GM21576 (cell line): Measurements from ENCODE around the gene GLOD5.
"Not testable (repeated sequence)": the region's sequence is repeated elsewhere in the genome, so short reads cannot be mapped to it uniquely, and the experiment has no call there.

Experiments
- ATAC-seq: cut with Tn5 transposase; IDR thresholded peaks from one replicate; pipeline ENCODE4 v1.9.1; 2021; ENCODE audit warnings: mild to moderate bottlenecking, moderate library complexity; ENCODE audit not compliant: unreplicated experiment

Gene GLOD5

GRCh38 chrX:48792219-48792618, 30.7 kb downstream of the GLOD5 start:
- no peak for ATAC-seq

DNA sequence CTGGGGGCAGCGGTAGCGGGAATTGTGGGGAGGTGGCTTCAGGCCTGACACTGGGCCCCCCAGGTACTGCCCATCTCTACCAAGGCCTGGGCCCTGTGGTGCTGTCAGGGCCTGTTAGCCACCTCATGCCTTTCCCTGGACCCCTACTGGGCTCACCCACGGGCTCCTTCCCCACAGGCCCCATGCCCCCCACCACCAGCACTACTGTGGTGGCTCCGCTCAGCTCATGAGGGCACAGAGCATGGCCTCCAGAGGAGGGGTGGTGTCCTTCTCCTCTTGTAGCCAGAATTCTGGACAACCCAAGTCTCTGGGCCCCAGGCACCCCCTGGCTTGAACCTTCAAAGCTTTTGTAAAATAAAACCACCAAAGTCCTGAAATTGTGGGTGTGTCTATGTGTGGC, 32.4 kb downstream of the GLOD5 start:
- no peak for ATAC-seq

DNA sequence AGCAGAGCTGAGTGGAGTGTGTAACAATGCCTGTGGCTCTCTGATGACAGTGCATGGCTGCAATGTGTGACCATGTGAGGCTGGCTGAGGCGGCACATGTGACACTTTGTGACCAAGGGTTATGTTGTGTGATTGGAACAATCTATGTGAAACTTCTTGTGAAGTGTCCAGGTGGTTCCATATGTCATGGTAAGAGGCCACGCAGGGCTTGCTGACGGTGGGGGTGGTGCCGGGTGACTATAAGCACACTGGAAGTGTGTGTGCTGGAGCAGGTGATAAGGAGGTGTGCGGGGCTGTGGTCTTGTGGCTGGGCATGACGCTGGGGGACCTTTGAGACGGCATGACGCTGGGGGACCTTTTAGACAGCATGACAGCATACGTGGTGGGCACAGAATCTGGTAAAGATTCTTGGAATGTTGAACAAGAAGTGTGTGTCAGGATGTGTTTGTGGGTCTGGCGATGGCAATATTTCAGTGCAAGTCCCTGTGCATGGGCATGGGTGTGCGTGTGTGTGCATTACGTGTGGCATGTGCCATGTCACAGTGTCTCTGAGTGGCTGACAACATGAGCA, 32.9 kb downstream of the GLOD5 start:
- ATAC-seq: no peak

- ATAC-seq: no peak
These were observed 33.5 kb downstream of the GLOD5 start for GRCh38 chrX:48794911-48795515.

DNA sequence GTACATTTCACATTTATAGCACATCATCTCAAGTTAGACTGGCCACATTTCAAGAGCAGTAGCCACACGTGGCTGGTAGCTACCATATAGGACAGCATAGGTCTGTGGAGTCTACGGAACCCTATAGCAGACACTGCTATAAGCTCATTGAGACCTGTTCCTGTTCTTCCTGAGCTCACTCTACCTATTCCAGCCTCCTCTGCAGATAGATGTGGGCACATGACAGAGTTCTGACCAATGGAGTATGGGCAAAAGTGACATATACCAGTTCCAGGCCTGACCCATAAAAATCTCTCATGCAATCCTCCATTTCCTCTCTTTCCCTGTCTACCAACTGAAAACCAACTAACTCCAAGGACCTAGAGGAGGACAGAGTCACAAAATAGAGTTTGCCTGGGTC, 36.8 kb downstream of the GLOD5 start:
- ATAC-seq: no peak

- no peak for ATAC-seq
These were observed 39.2 kb downstream of the GLOD5 start for GRCh38 chrX:48800574-48801279.

DNA sequence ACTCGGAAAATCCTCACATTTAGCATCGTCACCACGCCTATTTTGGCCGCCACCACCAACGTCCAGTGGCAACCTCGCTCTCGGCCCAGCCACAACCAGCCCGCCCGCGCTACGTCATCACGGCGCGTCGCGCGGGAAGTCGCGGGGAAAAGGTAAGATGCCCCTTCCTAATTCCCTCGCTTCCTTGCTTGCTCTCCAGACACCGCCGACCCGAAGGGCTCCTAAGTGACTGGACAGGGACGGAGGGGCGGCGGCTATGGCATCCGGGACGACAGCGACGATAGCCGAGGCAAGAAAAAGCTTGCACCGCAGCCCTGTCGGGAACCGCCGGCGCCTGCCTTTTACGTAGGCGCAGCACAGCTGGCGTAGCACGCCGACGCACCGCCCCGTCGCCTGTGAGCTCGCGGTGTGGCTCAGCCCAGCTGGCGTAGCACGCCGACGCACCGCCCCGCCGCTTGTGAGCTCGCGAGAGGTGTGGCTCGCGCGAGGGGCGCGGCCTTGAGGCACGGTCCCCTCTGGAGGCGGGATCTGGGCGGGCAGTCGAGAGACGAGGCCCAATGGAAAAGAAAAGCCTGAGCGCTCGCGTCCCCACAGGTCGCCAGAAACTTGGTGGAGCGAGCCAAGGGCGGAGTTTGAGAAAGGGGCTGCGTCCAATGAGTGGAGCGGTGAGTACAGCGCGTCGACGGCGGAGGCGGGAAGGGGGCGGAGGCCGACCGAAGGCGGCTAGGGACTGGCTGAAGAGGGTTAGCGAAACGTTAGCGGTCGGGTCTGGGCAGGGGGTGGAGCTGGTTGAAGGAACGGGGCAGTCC, 39.9 kb downstream of the GLOD5 start, which contains the start of gene HDAC6:
TSS of gene HDAC6 (plus strand) at position 788 of the 809 bp plus-strand sequence. CDS start 626 bp downstream, outside the sequence.
- ATAC-seq: peak; percentile 86

GRCh38 chrX:48802089-48802904, 40.8 kb downstream of the GLOD5 start:
- peak; percentile 44 for ATAC-seq

DNA sequence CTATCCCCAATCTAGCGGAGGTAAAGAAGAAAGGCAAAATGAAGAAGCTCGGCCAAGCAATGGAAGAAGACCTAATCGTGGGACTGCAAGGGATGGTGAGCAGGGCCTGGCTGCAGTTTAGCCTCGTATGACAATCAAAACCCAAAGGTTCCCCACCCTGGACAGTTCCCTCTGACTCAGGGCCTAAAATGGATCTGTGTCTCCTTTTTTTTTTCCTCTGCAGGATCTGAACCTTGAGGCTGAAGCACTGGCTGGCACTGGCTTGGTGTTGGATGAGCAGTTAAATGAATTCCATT, 41.3 kb downstream of the GLOD5 start:
- no peak for ATAC-seq

GRCh38 chrX:48806081-48806480, 44.5 kb downstream of the GLOD5 start:
- no peak for ATAC-seq

DNA sequence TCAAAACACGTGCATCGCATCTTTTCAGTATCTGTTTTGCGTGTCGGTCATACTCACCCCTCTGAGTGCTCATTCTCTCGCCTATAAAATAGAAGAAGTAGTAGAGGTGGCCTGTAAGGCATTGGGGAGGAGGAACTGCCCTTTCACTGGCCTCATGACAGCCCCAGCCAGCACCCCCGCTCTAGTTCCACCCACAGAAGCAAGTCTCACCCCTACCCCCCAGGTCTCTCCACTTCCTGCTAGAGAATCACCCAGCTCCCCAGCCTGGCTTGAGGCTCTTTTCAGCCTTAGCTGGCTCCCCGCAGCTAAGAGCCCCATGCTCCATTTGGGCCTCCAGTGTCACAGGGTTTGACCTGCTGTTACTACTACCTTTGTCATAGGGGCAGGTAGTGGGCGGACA, 52.1 kb downstream of the GLOD5 start:
- no peak for ATAC-seq

GRCh38 chrX:48814722-48815121, 53.2 kb downstream of the GLOD5 start:
- ATAC-seq: no peak

- ATAC-seq: no peak
These were observed 53.7 kb downstream of the GLOD5 start for GRCh38 chrX:48815266-48815665.

- ATAC-seq: no peak
These were observed 54.7 kb downstream of the GLOD5 start for GRCh38 chrX:48816014-48816810.

- no peak for ATAC-seq
These were observed 56.6 kb downstream of the GLOD5 start for GRCh38 chrX:48818098-48818497.

- no peak for ATAC-seq
These were observed 57.3 kb downstream of the GLOD5 start for GRCh38 chrX:48818866-48819265.

DNA sequence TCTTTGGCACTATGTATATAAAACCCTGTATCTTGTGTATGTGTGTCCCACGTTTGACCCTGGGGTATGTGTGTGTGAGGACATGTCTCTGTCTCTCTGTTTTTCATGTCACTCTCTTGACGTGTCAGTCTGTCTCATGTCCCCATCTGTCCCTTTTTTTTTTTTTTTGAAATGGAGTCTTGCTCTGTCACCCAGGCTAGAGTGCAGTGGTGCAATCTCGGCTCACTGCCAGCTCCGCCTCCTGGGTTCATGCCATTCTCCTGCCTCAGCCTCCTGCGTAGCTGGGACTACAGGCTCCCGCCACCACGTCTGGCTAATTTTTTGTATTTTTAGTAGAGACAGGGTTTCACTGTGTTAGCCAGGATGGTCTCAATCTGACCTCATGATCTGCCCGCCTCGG, 57.8 kb downstream of the GLOD5 start:
- not testable (repeated sequence) for ATAC-seq

DNA sequence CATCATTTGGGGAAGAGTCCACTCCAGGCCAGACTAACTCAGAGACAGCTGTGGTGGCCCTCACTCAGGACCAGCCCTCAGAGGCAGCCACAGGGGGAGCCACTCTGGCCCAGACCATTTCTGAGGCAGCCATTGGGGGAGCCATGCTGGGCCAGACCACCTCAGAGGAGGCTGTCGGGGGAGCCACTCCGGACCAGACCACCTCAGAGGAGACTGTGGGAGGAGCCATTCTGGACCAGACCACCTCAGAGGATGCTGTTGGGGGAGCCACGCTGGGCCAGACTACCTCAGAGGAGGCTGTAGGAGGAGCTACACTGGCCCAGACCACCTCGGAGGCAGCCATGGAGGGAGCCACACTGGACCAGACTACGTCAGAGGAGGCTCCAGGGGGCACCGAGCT, 61.5 kb downstream of the GLOD5 start:
- ATAC-seq: no peak
